ENCODE measurements around the gene EVL. TPM values are rescaled to one million over a fixed set of nuclear protein-coding genes. Genes with fewer than 3 reads are reported as not detected.

Gene EVL
- total RNA-seq, 2 donors from 2014 or later = 42.5 to 98.4 TPM

- DNase-seq (ENCODE audit: low spot score) = no peak
- Histone ChIP-seq H3K4me1 (replicated peaks) (peaks cover 4% of the 10 kb centered on the region), H3K36me3 (no peaks in the 10 kb centered on the region), H3K27me3 (replicated peaks; ENCODE audit: insufficient read depth) (no peaks in the 10 kb centered on the region), H3K27ac (no peak overlapping the region), H3K4me3 (no peak overlapping the region), H3K9me3 (no peaks in the 10 kb centered on the region)
- no peak for TF ChIP-seq POLR2AphosphoS5 (IDR thresholded peaks at IDR 0.05)
- TF ChIP-seq CTCF (IDR thresholded peaks at IDR 0.05) = no peak
- no peak for TF ChIP-seq POLR2A (IDR thresholded peaks at IDR 0.05)
- 96% methylated on average over 9 of the region's 9 CpGs for WGBS
- intact Hi-C loops (cut with DNase I) = loop anchor here (10.0 kb wide), 1 partner anchor 85 kb away; no protein-coding TSS in a partner anchor
Measured at GRCh38 chr14:100109594-100109955, 44.4 kb downstream of the EVL start.

- WGBS = 82% methylated on average over 6 of the region's 6 CpGs
- DNase-seq (ENCODE audit: low spot score) = no peak
- TF ChIP-seq POLR2AphosphoS5 (IDR thresholded peaks at IDR 0.05) (no peak), CTCF (IDR thresholded peaks at IDR 0.05) (no peak), POLR2A (IDR thresholded peaks at IDR 0.05) (no peak)
Measured at GRCh38 chr14:100110816-100111215, 45.6 kb downstream of the EVL start.

GRCh38 chr14:100111931-100112704 lies 46.9 kb downstream of the EVL start:
- Histone ChIP-seq H3K27ac (no peak overlapping the region), H3K27me3 (replicated peaks; ENCODE audit: insufficient read depth) (no peaks in the 10 kb centered on the region), H3K4me1 (replicated peaks) (no peaks in the 10 kb centered on the region), H3K4me3 (no peak overlapping the region), H3K9me3 (no peaks in the 10 kb centered on the region), H3K36me3 (no peaks in the 10 kb centered on the region)
- no peak for DNase-seq (ENCODE audit: low spot score)
- intact Hi-C loops (cut with DNase I) = loop anchor here (5.0 kb wide), 1 partner anchor 45 kb away; the partner anchor contains the start of gene EVL
- WGBS = 58% methylated on average over 11 of the region's 11 CpGs
- TF ChIP-seq POLR2A (IDR thresholded peaks at IDR 0.05) = no peak
- no peak for TF ChIP-seq POLR2AphosphoS5 (IDR thresholded peaks at IDR 0.05)
- no peak for TF ChIP-seq CTCF (IDR thresholded peaks at IDR 0.05)

More at GRCh38 chr14:100110816-100111215, 45.6 kb downstream of the EVL start:
- intact Hi-C loops (cut with DNase I) = loop anchor here (5.0 kb wide), 1 partner anchor 44 kb away; the partner anchor contains the start of gene EVL
- Histone ChIP-seq H3K27me3 (replicated peaks; ENCODE audit: insufficient read depth) (no peaks in the 10 kb centered on the region), H3K36me3 (no peaks in the 10 kb centered on the region), H3K27ac (no peak overlapping the region), H3K4me3 (no peak overlapping the region), H3K9me3 (no peaks in the 10 kb centered on the region), H3K4me1 (replicated peaks) (no peaks in the 10 kb centered on the region)

DNA sequence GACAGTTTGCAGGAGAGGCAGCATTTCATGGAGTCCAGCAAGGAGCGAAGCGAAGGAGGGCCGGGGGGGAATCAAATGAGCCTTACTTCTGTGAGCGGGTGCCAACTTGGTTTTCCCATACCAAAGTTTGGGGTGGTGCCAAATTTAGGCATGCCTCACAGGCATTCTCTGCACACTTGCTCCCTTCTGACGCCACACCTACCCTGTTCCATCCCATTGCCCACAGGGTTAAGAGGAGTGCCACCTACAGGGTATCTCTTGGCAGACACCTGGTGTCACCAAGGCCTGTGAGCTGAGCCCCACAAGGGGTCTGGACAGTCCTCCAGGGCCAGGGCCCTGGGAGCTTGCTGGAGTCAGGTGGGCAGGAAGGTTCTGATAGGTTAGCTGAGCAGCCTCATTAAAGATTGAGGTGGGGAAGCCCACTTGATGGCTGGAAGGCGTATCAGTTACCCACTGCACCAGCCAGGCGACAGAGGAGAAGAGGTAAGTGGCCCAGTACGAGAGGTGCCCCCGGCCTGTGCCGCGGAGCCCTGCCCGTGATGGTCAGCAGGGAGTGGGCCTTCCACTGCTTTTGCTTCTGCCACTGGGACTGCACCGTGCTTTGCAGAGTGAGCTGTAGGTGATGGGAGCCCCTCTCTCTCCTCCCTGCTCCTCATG lies 49.0 kb downstream of the EVL start:
- TF ChIP-seq CTCF (IDR thresholded peaks at IDR 0.05) = no peak
- no peak for TF ChIP-seq POLR2AphosphoS5 (IDR thresholded peaks at IDR 0.05)

More for the DNA sequence above, 49.0 kb downstream of the EVL start:
- no peaks in the 10 kb centered on the region for H3K27me3 ChIP-seq (replicated peaks; ENCODE audit: insufficient read depth)
- 88% methylated on average over 13 of the region's 13 CpGs for WGBS
- DNase-seq (ENCODE audit: low spot score) = no peak
- H3K36me3 ChIP-seq = no peaks in the 10 kb centered on the region
- H3K9me3 ChIP-seq = no peaks in the 10 kb centered on the region
- intact Hi-C loops (cut with DNase I) = loop anchor here (5.0 kb wide), 1 partner anchor 47 kb away; the partner anchor contains the start of gene EVL
- H3K27ac ChIP-seq = no peak overlapping the region
- H3K4me3 ChIP-seq = no peak overlapping the region
- no peaks in the 10 kb centered on the region for H3K4me1 ChIP-seq (replicated peaks)

All from prostate gland (tissue), 2 donors.